Measurements from ENCODE around the gene OR10H4. TPM values are rescaled to one million over a fixed set of nuclear protein-coding genes. Genes with fewer than 3 reads are reported as not detected.
"Not testable (repeated sequence)": the region's sequence is repeated elsewhere in the genome, so short reads cannot be mapped to it uniquely, and the experiment has no call there.

OR10H4 gene
- total and polyA plus RNA-seq, 7 donors, result not detected

DNA sequence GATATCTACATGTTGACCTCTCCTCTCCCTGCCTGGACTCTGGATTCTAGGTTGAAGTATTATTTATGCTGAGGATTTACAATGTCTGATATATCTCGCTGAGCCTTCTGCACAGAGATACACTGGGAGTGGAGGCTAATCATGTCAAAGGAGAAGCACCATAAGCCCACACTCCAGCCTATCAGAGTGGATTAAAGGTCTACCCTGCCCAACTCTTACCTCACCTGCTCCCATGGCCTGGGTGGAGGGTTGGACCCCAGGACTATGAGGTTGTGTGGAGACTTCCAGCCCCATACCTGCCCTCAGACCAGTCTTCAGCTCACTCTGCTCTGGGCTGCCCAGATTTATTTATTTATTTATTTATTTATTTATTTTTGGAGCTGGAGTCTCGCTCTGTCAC, 15.4 kb downstream of the OR10H4 start:
- Histone ChIP-seq H3K4me3 (no peak overlapping the region), H3K27ac (no peak overlapping the region), H3K4me1 (no peaks in the 10 kb centered on the region), H3K27me3 (peaks cover 0 to 7% (median 0%) of the 10 kb centered on the region in 3 donors), H3K9me3 (peaks cover 0 to 3% (median 1%) of the 10 kb centered on the region in 4 donors), H3K36me3 (no peaks in the 10 kb centered on the region)
- intact Hi-C loops (cut with DNase I), result no loop called here
- TF ChIP-seq EP300 (IDR thresholded peaks at IDR 0.05), result no peak
- no peak for TF ChIP-seq POLR2A (IDR thresholded peaks at IDR 0.05)
- TF ChIP-seq, protein P1, sequence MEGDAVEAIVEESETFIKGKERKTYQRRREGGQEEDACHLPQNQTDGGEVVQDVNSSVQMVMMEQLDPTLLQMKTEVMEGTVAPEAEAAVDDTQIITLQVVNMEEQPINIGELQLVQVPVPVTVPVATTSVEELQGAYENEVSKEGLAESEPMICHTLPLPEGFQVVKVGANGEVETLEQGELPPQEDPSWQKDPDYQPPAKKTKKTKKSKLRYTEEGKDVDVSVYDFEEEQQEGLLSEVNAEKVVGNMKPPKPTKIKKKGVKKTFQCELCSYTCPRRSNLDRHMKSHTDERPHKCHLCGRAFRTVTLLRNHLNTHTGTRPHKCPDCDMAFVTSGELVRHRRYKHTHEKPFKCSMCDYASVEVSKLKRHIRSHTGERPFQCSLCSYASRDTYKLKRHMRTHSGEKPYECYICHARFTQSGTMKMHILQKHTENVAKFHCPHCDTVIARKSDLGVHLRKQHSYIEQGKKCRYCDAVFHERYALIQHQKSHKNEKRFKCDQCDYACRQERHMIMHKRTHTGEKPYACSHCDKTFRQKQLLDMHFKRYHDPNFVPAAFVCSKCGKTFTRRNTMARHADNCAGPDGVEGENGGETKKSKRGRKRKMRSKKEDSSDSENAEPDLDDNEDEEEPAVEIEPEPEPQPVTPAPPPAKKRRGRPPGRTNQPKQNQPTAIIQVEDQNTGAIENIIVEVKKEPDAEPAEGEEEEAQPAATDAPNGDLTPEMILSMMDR (IDR thresholded peaks at IDR 0.05), result no peak
- DNase-seq, result no peak
- WGBS, 2 donors, result 78 to 88% methylated on average over 2 of the region's 2 CpGs

DNA sequence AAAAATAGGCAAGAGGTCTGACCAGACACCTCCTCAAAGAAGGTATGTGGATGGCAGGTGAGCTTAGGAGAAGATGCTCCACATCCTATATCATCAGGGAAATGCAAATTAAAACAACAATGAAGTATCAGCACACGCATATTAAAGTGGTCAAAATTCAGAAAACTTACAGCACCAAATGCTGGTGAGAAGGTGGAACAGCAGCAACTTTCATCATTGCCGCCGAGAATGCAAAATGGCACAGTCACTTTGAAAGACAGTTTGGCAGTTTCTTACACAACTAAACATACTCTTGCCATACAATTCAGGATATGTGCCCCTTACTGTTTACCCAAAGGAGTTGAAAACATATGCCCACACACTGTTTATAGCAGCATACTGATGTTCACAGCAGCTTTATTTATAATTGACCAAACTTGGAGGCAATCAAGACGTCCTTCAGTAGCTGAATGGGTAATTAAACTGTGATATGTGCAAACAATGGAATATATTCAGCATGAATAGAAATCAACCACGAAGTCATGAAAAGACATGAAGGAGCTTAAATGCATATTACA, 22.5 kb downstream of the OR10H4 start:
- intact Hi-C loops (cut with DNase I), result no loop called here
- WGBS, 2 donors, result 10 to 54% methylated on average over 5 of the region's 5 CpGs

DNA sequence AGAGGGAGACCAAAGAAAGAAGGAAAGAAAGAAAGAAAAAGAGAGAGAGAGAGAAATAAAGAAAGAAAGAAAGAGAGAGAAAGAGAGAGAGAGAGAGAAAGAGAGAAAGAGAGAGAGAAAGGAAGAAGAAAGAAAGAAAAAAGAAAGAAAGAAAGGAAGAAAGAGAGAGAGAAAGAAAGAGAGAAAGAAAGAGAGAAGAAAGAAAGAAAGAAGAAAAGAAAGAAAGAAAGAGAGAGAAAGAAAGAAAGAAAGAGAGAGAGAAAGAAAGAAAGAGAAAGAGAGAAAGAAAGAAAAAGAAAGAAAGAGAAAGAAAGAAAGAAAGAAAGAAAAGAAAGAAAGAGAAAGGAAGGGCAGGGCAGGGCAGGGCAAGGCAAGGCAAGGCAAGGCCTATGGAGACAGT, 23.2 kb downstream of the OR10H4 start:
- H3K9me3 ChIP-seq; H3K4me3 ChIP-seq; H3K27me3 ChIP-seq; H3K36me3 ChIP-seq; intact Hi-C loops (cut with DNase I); H3K4me1 ChIP-seq; DNase-seq; H3K27ac ChIP-seq: not testable (repeated sequence)

More for the DNA sequence above, 22.5 kb downstream of the OR10H4 start:
- no peak for TF ChIP-seq POLR2A (IDR thresholded peaks at IDR 0.05)
- Histone ChIP-seq H3K27me3 (peaks cover 0 to 5% (median 0%) of the 10 kb centered on the region in 3 donors), H3K9me3 (no peaks in the 10 kb centered on the region), H3K4me1 (no peaks in the 10 kb centered on the region), H3K36me3 (no peaks in the 10 kb centered on the region), H3K4me3 (no peak overlapping the region), H3K27ac (no peak overlapping the region)
- DNase-seq, result no peak

DNA sequence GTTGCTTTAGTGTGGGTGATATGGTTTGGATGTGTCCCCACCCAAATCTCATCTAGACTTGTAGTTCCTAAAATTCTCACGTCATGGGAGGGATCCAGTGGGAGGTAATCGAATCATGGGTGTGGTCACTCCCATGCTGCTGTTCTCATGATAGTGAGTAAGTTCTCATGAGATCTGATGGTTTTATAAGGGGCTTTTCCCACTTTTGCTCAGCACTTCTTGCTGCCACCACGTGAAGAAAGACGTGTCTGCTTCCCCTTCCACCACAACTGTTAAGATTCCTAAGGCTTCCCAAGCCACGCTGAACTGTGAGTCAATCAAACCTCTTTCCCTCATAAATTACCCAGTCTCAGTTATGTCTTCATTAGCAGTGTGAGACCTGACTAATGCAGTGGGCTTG, 26.0 kb downstream of the OR10H4 start:
- intact Hi-C loops (cut with DNase I), result no loop called here
- TF ChIP-seq EP300 (IDR thresholded peaks at IDR 0.05), result no peak
- no peak for TF ChIP-seq POLR2AphosphoS5 (IDR thresholded peaks at IDR 0.05)
- TF ChIP-seq POLR2A (IDR thresholded peaks at IDR 0.05), result no peak
- TF ChIP-seq, protein P1 (IDR thresholded peaks at IDR 0.05), result no peak
- Histone ChIP-seq H3K27ac (no peak overlapping the region), H3K4me1 (no peaks in the 10 kb centered on the region), H3K27me3 (peaks cover 0 to 24% (median 0%) of the 10 kb centered on the region in 3 donors), H3K4me3 (no peak overlapping the region), H3K9me3 (no peaks in the 10 kb centered on the region), H3K36me3 (no peaks in the 10 kb centered on the region)
- no peak for DNase-seq
- 60% methylated on average over 5 of the region's 5 CpGs for WGBS, 2 donors

DNA sequence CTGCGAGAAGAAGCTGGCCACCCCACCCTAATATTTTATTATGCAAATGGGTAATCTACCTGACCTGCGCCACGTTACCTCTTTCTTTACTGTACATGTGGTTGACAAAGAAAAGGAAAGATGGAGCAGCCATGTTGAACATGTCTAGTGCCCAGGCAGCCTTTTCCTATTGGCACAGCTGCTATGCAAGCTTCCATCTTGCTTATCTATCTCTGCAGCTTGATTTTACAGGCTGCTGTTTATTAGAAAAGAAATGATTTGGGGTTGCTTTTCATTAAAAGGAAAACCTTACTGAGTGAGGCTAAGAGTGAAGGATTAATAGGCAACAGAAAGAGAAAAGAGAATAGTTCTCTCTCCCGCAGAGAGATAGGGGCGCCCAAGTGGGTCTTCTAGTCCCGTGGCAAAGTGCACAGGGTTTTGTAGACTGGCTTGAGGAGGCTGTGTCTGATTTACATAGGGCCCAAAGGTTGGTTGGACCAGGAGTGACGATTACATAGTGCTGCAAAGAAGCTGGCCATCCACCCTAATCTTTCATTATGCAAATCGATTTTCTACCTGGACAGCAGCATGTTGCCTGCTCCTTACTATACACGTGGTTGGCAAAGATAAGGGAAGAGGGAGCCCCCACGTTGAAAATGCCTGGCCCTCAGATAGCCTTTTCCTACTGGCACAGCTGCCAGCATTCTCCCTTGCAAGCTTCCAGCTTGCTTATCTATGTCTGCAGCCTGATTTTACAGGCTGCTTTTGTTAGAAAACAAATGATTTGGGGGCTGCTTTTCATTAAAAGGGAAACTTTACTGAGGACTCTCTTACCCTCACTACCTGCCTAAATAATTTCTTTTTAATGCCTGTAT, 28.3 kb downstream of the OR10H4 start:
- H3K27me3 ChIP-seq, result peaks cover 0 to 31% (median 0%) of the 10 kb centered on the region in 3 donors
- peaks cover 0 to 9% (median 0%) of the 10 kb centered on the region in 4 donors for H3K9me3 ChIP-seq
- TF ChIP-seq, protein P1 (IDR thresholded peaks at IDR 0.05), result no peak
- no peak for TF ChIP-seq EP300 (IDR thresholded peaks at IDR 0.05)
- no peak for TF ChIP-seq POLR2A (IDR thresholded peaks at IDR 0.05)
- no peak for TF ChIP-seq POLR2AphosphoS5 (IDR thresholded peaks at IDR 0.05)
- H3K27ac ChIP-seq, result no peak overlapping the region
- DNase-seq, result no peak
- 46 to 47% methylated on average over 10 of the region's 10 CpGs for WGBS, 2 donors
- H3K36me3 ChIP-seq, result no peaks in the 10 kb centered on the region
- H3K4me1 ChIP-seq, result no peaks in the 10 kb centered on the region
- intact Hi-C loops (cut with DNase I), result no loop called here
- no peak overlapping the region for H3K4me3 ChIP-seq
